ENCODE data around the gene SLC45A3.

SLC45A3 gene

DNA sequence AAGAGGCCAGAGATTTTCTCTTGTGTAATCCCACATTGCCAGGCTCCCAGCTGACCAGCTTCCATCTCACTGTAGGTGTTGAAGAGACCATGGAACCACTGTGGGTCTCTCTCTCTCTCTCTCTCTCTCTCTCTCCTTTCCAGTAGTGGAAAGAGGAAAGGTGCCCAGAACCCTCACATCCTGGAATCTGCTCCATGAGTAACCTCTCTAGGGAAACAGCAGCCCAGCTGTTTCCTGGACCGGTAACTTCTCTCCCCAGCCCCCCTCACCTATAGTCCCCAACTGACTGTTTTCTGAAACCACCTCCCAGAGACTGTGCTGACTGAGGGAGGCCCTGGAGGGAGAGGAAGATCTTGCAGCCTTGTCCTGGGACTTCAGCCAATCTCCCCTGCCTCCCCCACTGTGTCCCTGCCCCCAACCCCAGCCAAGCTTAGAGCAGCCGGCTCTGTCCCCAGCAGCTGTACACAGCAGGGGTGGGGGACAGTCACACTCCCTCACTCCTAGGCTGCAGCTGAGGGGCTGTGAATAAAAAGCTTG lies 20.6 kb upstream of the SLC45A3 start:
- DNase-seq = no peak

DNA sequence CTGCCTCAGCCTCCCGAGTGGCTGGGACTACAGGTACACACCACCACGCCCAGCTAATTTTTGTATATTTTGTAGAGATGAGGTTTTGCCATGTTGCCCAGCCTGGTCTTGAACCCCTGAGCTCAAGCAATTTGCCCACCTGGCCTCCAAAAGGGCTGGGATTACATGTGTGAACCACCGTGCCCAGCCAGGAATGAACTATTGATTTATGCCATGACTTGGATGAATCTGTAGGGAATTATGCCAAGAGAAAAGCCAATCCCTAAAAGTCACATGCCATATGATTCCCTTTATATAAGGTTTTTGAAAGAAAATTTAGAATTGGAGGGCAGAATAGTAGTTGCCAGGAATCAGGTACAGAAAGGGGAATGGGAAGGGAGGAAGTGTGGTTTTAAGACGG lies 19.1 kb upstream of the SLC45A3 start:
- no peak for DNase-seq

- DNase-seq = no peak
Measured at GRCh38 chr1:205698921-205699320, 18.6 kb upstream of the SLC45A3 start.

DNA sequence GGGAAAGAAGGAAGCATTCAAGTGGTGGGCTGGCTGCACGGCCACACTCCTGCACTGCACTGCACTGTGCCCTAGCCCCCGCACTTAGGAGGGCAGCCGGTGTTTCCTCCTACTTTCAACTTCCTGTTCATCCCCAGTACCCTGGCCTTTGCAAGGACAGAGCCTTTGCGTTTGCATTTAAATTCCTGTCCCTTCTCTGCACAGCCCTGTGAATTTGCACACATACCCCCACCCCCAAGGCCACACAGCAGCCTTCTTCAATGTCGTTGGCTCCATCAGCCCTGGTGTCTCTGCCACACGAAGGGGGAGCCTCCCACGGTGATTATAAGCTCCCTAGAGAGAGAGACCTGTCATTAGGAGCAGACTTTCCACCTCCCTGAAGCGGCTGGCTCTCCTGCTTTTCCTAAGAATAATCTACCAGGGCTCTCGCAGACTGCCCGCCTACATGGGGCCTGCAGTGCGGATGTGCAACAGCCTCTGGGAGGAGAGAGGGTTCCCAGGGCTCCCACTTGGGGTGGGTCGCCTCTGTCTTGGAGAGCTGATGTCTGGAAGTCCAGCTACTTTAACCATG lies 13.2 kb upstream of the SLC45A3 start:
- no peak for DNase-seq

GRCh38 chr1:205692423-205692822 lies 12.1 kb upstream of the SLC45A3 start:
- DNase-seq = no peak

- DNase-seq = no peak
Measured at GRCh38 chr1:205690122-205690756, 9.9 kb upstream of the SLC45A3 start.

DNA sequence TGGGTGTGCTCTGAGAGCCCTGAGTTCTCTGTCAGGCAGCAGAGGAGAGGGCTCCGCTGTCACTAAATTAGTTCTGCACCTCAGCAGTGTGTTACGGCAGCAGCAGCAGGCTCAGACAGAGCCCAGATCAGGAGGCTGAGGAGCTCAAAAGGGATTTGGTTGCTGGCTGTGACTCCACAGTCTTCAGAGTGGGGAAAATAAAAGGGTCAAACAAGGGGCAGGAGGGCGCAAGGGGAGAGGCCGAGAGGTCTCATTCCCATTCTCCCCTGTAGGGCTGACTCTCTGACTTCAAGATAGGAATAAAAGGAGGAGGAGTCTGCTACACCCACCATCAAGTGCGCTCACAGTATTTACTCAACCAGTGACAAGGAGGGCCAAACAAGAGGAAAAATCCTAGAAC lies 9.2 kb upstream of the SLC45A3 start:
- DNase-seq = no peak

- DNase-seq = no peak
Measured at GRCh38 chr1:205688171-205689080, 8.1 kb upstream of the SLC45A3 start.

GRCh38 chr1:205687242-205687641 lies 6.9 kb upstream of the SLC45A3 start:
- no peak for DNase-seq

GRCh38 chr1:205681364-205681763 lies 1.1 kb upstream of the SLC45A3 start:
- no peak for DNase-seq

- DNase-seq = no peak
Measured at GRCh38 chr1:205678286-205679111, 1.8 kb downstream of the SLC45A3 start.

GRCh38 chr1:205677167-205677566 lies 3.1 kb downstream of the SLC45A3 start:
- no peak for DNase-seq

GRCh38 chr1:205676597-205676996 lies 3.7 kb downstream of the SLC45A3 start:
- no peak for DNase-seq

DNA sequence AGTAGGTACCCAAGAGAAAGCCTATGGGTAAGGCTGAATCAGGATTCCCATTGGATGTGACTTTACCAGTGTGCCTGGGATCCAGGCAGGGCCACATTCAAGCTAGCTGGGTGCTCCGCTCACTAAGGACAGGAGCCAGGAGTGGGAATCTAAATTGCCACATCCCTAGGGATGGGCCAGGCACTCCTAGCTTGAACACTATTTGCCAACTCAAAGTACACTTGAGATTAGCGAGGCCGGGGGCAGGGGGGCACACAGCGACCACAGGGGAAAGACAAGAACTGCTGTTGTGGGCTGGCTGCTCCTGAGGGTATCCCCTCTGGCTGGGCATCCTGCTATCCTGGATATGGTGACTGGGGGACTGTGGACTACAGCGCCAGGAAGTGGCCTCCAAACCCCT lies 4.3 kb downstream of the SLC45A3 start:
- DNase-seq = no peak

- no peak for DNase-seq
Measured at GRCh38 chr1:205675247-205675646, 5.1 kb downstream of the SLC45A3 start.

- no peak for DNase-seq
Measured at GRCh38 chr1:205672970-205673369, 7.3 kb downstream of the SLC45A3 start.

DNA sequence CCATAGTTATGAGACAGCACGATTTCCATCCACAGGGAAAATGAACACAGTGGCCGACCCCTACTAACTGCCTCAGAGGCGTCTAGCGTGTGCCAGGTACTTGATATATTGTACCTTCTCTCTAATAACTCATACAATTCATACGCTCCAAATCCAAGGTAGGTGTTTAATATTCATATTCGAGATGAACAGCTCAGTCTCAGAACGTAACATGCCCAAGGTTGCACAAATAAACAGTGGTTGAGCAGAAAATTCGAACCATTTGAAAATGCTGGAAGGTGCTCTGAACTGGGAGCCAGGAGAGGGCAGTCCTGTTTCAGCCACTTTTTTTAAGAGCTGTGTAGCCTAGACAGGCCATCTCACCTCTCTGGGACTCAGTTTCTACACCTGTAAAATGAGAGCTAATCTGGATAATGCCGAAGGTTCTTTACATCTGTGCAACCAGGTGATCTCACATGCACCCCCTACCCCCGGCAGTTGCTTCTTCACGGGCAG lies 7.9 kb downstream of the SLC45A3 start:
- DNase-seq = no peak

GRCh38 chr1:205670611-205671430 lies 9.5 kb downstream of the SLC45A3 start:
- no peak for DNase-seq

- DNase-seq = no peak
Measured at GRCh38 chr1:205670150-205670446, 10.2 kb downstream of the SLC45A3 start.

DNA sequence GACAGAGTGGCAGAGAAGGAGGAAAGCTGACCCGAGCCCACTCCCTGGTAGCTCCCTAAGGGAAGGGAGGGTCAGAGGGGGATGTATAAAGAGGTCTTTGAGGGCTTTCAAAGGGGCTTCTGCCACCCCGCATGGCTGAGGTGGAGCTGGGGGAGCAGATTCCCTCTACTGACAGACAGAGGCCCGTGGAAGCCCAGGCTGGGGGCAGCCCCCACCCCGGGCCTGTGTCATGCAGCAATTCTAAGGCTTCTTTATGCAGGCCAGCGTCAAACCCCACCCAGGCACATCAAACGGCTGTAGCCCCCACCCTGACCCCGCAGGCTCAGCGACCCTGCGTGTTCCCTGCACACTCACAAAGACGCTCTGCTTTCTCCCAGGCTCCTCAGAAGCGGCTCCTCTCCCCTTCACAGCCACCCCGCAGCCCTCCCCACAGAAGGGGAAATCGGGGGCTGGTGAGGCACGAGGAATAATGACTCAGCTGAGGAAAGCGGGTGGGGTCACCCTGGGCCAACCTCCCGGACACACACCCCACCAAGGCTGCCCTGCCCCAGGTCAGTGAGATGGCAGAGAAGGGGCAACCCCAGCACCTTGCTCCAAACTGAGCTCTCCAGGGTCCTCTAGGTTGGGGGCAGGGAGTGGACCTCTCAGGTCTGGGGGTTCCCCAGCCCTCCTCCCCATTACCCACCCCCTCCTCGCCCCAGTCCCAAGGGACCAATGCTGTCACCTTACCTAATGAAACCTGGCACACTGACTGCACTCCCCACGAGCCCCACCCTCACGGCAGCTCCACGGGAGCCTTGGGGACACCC lies 10.8 kb downstream of the SLC45A3 start:
- DNase-seq = no peak

GRCh38 chr1:205668951-205669340 lies 11.4 kb downstream of the SLC45A3 start:
- DNase-seq = no peak
